WERI-Rb-1 (cell line): ENCODE data around the gene TRABD.

Source experiments
- DNase-seq: peaks from one replicate; pipeline ENCODE4 v3.0.0-alpha.2; 2020
- H3K27ac ChIP-seq: fragments of 250-450 bp; sonication (Bioruptor Pico); 2 replicates; pipeline ENCODE4 v1.5.1; 2020; ENCODE audit warnings: mild to moderate bottlenecking, moderate library complexity
- H3K27me3 ChIP-seq: fragments of 250-450 bp; sonication (Bioruptor Pico); 2 replicates; pipeline ENCODE4 v1.5.1; 2021; ENCODE audit warnings: mild to moderate bottlenecking, low read depth, moderate library complexity; ENCODE audit not compliant: insufficient read depth, severe bottlenecking
- H3K36me3 ChIP-seq: fragments of 250-450 bp; sonication (Bioruptor Pico); 2 replicates; pipeline ENCODE4 v1.5.1; 2020; ENCODE audit warnings: mild to moderate bottlenecking, moderate library complexity
- H3K4me3 ChIP-seq: 2 replicates; pipeline ENCODE4 v1.5.1; 2011; ENCODE audit warnings: low read depth, mild to moderate bottlenecking, control low read depth, low read length
- H3K9me3 ChIP-seq: fragments of 250-450 bp; sonication (Bioruptor Pico); 2 replicates; pipeline ENCODE4 v1.5.1; 2021; ENCODE audit warnings: mild to moderate bottlenecking, moderate library complexity; ENCODE audit not compliant: severe bottlenecking
- TF ChIP-seq, protein P1 (sequence below): IDR thresholded peaks from 2 replicates; pipeline ENCODE4 v1.5.1; 2011; ENCODE audit warnings: low read depth, mild to moderate bottlenecking, control low read depth, inconsistent platforms, low read length

TRABD gene

DNA sequence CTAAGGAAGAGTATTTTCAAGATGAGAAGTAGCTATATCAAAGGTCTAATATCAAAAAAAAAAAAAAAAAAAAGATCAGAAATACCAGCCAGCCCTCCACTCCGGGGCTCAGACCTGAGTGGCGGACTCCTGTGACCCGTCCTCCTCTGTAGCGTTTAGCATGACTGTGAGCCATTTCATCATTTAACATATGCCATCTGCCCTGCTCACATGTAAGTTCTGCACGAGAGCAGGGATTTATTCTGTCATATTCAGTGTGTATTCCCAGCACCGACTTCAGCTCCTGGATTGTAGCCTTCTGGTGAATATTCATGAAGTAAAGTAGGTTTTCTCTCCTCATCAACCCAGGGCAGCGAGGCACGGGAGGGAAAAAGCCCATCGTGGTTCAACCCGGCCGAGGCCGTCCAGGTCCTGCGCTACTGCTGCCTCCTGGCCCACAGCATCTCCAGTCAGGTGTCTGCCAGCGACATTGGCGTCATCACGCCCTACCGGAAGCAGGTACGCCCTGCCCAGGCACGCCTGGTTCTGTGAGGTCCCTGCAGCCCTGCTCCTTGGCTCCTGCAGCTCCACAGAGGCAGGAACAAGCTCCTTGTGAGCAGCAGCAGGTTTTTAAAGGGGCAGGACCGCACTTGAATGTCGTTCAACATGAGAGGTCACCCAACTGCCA is 27.9 kb upstream of the TRABD start:
- Histone ChIP-seq H3K9me3 (no peaks in the 10 kb centered on the region), H3K36me3 (no peaks in the 10 kb centered on the region), H3K27ac (no peak overlapping the region), H3K27me3 (no peaks in the 10 kb centered on the region), H3K4me3 (no peak overlapping the region)
- DNase-seq, result no peak
- TF ChIP-seq, protein P1, sequence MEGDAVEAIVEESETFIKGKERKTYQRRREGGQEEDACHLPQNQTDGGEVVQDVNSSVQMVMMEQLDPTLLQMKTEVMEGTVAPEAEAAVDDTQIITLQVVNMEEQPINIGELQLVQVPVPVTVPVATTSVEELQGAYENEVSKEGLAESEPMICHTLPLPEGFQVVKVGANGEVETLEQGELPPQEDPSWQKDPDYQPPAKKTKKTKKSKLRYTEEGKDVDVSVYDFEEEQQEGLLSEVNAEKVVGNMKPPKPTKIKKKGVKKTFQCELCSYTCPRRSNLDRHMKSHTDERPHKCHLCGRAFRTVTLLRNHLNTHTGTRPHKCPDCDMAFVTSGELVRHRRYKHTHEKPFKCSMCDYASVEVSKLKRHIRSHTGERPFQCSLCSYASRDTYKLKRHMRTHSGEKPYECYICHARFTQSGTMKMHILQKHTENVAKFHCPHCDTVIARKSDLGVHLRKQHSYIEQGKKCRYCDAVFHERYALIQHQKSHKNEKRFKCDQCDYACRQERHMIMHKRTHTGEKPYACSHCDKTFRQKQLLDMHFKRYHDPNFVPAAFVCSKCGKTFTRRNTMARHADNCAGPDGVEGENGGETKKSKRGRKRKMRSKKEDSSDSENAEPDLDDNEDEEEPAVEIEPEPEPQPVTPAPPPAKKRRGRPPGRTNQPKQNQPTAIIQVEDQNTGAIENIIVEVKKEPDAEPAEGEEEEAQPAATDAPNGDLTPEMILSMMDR, result no peak

GRCh38 chr22:50160947-50161346 is 24.8 kb upstream of the TRABD start:
- Histone ChIP-seq H3K27me3 (no peaks in the 10 kb centered on the region), H3K27ac (no peak overlapping the region), H3K4me3 (no peak overlapping the region), H3K9me3 (no peaks in the 10 kb centered on the region), H3K36me3 (no peaks in the 10 kb centered on the region)
- DNase-seq, result no peak
- TF ChIP-seq, protein P1, result no peak

DNA sequence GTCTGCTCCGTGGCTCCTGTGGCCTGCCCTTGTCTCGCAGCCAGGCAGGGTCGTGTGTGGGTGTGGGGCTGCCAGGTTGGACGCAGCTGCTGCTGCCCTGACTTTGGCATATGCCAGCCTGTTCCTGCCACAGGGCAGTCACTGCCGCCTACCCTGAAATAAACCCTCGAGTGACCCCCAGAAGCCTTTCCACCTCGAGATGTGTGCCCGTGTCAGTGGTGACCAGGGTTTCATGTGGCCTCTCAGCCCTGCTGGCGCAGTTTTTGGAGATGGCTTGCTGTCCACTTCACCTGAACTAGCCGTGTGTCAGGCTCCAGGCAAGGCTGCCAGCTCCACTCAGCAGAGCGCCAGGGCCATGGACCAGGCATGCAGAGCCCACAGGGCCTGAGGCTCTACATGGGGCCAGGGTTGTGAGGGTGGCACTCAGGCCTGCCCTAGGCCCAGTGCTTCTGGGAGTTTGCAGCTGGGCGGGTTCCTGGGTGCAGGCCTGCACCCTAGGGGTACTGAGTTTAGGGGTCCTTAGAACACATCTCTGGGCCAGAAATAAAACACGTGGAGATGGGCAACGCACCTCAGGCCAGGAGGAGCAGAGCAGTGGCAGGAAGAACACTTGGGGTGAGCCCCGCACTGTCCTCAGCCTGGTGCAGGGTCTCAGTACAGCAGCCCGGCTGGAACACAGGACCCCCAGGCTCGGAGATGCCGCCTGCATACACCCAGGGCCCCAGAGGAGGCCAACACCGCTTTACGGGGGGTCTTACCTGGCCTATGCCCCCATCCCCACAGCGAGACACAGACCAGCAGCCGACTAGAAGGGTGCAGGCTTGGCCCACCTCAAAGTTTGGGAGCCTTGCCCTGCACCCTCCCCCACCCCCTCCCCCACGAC is 24.0 kb upstream of the TRABD start:
- H3K27me3 ChIP-seq, result no peaks in the 10 kb centered on the region
- H3K36me3 ChIP-seq, result no peaks in the 10 kb centered on the region
- TF ChIP-seq, protein P1, result no peak
- H3K4me3 ChIP-seq, result no peak overlapping the region
- H3K27ac ChIP-seq, result no peak overlapping the region
- no peak for DNase-seq
- H3K9me3 ChIP-seq, result peaks cover 2% of the 10 kb centered on the region

DNA sequence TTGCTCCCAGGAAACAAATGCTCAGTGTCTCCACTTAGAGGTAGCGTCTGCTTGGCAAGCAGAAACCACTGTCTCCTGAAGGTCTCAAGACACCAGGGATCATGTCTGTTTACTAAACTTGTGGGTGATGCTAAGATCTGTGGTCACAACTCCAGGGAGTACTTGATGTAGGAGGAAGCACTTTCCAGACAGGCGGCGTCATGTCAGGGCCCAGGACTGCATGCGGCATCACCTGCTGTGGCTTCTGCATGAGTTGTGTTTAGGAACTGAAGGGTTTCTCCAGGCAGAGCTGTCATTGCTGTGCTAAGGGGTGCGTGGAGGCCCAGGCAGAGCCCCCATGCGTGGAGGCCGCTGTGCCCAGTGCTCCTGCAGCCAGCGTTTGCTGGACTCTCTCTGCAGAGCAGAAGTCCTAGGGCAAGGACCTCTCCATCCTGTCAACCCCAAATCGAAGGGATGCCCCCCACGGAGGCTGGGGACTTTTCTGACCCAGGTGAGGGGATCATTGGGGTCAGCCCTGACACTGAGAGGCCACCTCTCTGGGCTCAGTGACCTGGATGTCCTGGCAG is 23.2 kb upstream of the TRABD start:
- no peaks in the 10 kb centered on the region for H3K36me3 ChIP-seq
- no peak for DNase-seq
- H3K27me3 ChIP-seq, result no peaks in the 10 kb centered on the region
- TF ChIP-seq, protein P1, result no peak
- peaks cover 5% of the 10 kb centered on the region for H3K9me3 ChIP-seq
- H3K27ac ChIP-seq, result no peak overlapping the region
- H3K4me3 ChIP-seq, result no peak overlapping the region

GRCh38 chr22:50165436-50166123 is 20.1 kb upstream of the TRABD start:
- no peaks in the 10 kb centered on the region for H3K36me3 ChIP-seq
- TF ChIP-seq, protein P1, result no peak
- H3K4me3 ChIP-seq, result no peak overlapping the region
- H3K9me3 ChIP-seq, result peaks cover 5% of the 10 kb centered on the region
- DNase-seq, result no peak
- H3K27ac ChIP-seq, result no peak overlapping the region
- peaks cover 6% of the 10 kb centered on the region for H3K27me3 ChIP-seq
